GM08714 (cell line): ENCODE measurements around the gene TLR8.

ENCODE experiments used
- H3K4me3 ChIP-seq: fragments of 200-500 bp; sonication (Bioruptor generic); 2 replicates; pipeline ENCODE4 v1.5.1; 2014; ENCODE audit warnings: mild to moderate bottlenecking, low read length, inconsistent platforms
- ZNF274 ChIP-seq: IDR thresholded peaks from 2 replicates; pipeline ENCODE4 v1.6.1; 2012; ENCODE audit warnings: mild to moderate bottlenecking, low read depth, low read length

TLR8 gene

DNA sequence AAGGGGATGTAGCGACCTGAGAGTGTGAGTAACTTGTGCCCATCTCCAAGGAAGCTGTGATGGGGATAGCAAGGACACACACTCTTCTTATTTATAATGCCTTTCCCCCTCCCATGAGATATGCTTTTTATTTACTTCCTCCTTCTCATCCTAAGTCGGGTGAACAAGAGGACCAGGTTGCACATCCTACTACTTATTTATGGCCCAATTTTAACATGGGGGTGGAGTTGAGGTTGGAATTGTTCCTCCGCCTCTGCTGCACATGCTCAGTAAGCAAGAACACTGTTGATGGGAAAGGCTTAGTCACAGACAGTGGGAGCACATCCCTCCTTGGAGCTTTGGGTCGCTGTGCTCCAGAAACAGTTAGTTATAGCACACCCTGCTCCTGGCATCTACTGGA, 15.2 kb upstream of the TLR8 start:
- TF ChIP-seq ZNF274 = no peak
- no peak overlapping the region; the same call in 1 of the 2 replicates for H3K4me3 ChIP-seq

DNA sequence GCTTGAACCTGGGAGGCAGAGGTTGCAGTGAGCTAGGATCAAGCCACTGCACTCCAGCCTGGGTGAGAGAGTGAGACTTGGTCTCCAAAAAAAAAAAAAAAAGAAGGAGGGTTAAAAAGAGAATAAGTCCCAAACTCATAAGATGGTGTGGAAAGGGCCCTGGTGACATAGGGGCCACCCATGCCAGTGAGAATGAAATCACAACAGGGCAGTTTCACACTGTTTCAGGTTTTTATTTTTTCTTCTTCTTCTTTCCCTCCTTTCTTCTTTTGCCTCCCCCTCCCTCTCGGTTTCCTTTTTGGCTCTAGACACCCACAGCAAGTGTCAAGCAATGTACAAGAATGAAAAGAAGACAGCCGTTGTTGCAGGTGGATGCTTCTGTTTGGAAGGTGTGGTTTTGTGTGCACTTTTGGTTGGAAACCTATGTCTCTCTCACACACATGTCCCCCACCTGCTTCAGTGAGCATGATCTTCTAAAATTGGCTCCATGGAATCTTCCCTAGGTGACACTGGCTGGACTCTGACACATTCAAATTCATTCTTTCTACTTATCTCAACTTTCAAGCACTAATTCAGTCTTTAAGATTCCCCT, 14.4 kb upstream of the TLR8 start:
- TF ChIP-seq ZNF274 = no peak
- no peak overlapping the region for H3K4me3 ChIP-seq

DNA sequence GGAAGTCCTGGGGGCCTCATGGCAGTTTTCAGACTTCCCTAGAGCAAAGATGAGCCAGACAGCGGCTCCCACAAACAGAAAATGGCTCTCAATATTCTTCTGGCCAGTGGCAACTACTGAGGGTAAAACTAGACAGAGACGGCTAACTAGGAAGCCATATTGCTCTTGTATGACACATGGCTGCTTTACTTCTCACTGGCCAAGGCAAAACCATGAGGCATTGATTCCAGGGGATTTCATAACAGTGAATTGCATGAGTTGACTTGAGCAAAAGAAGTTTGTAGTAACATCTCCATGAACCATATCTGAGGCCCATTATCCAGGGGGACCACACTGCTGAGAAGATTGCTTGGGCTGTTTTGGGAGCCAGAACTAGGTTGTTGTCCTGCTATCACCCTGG, 13.7 kb upstream of the TLR8 start:
- TF ChIP-seq ZNF274 = no peak
- no peak overlapping the region; the same call in 1 of the 2 replicates for H3K4me3 ChIP-seq

DNA sequence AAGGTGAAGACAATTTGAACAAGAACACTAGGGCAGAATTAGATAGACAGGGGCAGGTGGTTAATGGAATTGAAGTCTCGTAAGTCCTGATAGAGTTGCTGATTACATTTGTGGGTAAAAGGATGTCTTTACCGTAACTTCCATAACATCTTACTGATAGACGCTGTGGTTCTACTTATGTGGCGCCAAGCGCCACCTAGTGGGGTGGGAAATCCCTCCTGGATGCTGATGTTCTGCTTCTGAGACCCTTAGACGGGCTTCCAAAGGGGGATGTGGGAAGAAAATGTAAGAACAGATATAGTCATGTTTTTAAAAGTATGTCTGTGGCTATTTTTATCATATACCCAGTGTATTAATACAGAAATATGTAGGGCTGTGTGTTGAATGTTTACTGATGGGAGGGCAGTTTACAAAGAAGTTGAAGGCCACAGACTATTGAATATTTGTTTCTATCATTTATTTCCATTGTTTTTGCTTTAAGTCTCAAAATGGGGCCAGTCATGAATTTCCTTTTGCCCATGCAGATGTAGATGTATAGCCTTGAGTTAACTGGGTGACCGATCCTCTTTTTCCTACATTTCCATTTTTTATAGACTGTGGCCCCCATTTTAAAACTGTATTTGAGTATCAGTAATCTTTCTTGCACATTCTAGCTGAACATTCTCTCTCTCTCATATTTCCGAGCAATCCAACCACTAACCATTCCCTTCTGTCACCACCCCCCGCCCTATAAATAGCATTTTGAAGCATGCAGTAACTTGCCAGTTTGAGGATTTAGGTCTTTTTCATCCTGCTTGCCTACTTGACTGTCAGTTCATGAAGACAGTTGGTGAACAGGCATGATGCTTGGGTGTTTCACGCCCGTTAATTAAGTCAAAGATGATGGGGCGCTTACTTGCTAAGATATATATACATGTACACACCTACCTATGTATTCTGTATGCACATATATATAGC, 12.1 kb upstream of the TLR8 start:
- TF ChIP-seq ZNF274 = no peak
- no peak overlapping the region for H3K4me3 ChIP-seq

DNA sequence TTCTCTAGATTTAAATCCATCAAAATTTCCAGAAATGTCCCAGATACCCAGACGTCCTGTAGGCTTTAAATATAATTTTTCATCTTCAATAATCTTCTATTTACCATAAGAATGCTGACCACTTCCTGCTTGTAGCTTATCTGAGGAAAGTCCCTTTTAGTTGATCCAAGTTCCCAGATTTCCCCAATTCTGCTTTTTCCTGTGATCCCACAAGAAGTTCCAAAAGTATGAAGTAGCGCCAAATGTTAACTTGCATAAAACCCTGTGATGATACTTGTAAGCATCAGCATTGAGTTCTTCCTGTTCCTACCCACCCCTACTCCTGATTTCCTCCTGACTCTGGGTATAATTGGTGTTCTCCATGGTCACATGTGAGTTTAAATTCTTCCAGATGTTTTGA, 10.6 kb upstream of the TLR8 start:
- no peak overlapping the region for H3K4me3 ChIP-seq
- TF ChIP-seq ZNF274 = no peak

DNA sequence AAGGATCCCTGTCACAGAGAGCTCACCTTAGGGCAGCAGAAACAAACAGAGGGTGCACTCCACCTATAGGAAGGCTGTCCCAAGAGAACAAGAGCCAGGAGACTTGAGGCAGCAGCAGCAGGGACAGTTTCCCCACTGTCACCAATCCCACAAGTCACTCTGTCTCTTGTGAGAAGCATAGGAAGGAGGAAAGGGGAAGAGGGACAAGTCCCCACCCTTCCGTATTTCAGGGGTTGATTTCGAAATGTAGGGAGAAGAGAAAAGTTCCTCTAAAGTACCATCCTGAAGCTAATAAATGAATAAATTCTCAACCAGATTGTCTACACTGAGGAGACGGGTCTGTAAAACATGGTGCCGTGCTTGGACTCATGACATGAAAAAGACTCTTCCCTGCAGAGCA, 9.5 kb upstream of the TLR8 start:
- no peak for TF ChIP-seq ZNF274
- no peak overlapping the region for H3K4me3 ChIP-seq

DNA sequence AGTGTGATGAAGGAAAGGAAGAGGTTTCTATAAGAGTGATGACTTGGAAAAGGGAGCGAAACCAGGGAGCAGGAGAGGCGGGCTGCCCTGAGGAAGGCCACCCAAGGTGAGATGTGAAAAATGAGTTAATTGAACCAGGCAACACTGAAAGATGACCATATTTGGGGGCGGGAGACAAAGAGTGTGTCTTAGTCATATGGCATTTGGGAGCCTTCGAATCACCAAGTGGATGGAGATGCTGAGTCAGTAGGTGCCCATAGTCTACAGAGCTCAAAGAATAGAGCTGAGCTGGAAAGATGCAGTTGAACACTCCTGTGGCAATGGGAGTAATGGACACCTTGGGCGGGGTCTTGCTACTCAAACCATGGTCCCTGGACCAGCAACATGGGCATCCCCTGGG, 8.3 kb upstream of the TLR8 start:
- no peak for TF ChIP-seq ZNF274
- no peak overlapping the region for H3K4me3 ChIP-seq

DNA sequence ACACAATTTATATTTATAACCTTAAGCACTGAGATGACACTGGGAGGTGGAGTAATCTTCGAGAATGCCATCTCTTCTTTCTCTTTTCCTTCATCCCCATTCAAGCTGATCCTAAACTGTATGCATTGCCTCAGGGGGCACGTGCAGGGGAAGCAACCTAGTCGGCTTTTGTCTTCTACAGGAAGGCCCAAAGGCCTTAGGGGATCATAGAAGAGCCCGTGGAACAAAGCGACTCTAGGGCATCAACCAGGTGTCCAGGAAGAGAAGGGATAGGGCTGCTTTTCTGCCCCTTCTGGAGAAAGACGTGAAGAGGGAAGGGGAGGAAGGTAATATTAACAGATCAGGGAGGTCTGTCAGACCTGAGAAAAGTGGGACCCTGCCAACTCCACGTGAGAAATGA, 6.9 kb upstream of the TLR8 start:
- TF ChIP-seq ZNF274 = no peak

DNA sequence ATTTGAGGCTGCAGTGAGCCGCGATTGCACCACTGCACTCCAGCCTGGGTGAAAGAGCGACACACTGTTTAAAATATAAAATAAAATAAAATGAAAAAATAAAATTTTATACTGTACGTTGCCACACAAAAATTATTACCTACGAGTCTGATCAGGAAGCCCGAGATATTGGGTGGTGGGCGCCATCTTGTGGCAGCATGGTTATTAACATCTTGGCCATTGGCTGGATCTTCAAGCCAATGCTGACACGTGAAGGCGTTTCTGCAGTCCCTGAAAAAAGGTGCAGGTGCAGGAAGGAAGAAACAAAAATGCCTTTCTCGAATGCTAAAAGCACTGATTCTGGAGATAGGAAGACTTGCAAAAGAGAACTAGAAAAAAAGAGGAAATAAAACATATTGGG, 4.9 kb upstream of the TLR8 start:
- H3K4me3 ChIP-seq = no peak overlapping the region
- TF ChIP-seq ZNF274 = no peak

More for the DNA sequence above, 6.9 kb upstream of the TLR8 start:
- no peak overlapping the region for H3K4me3 ChIP-seq

DNA sequence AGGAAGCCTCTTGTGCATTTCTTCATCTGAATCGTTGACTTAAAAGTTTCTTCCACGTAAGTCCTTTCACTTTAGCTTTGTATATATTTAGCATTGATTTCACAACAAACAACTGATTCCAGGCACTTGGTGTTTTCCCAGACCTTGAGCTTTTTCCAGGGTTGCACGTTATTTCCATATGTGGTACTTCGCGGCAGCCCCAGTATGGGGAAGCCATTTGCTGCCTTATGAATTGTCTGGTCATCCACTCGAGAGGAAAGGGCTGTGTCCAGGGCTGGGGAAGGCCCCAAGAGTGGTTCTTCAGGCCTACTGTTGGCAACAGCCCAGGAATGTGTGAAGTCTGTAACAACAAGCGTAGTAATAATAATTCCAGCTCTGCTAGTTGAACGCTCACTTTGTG, 2.8 kb upstream of the TLR8 start:
- no peak overlapping the region for H3K4me3 ChIP-seq
- TF ChIP-seq ZNF274 = no peak

DNA sequence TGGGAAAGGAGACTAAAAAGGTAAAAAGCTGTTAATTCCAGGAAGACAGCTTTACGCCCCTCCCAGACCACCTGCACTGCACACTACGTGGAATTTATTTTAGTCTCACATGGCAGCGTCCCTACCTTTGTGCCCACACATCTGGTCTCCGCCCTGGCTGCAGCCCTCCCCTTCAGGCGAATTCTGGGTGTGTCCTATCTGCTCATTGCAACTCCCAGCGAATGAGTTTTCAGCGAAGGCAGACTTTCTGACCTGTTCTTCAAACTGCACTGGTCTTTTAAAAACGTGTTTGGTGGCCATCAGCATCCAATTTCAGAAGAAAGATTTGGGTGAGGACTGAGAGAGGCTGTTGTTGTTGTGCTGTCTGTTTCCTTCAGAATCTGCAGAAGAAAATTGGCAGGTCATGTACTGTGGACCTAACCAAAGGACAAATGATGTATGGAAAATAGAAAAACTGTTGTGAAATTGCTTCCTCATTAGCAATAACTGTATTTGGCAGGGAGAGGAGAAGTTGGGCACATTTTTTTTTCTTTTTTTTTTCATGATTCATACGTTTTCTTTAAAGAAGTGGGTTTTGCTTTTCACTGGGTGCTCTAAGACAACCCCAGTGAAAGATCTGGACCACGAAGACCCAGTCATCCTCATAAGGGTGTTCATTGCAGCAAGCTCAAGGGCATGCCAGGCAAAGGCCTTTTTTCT, 4.2 kb downstream of the TLR8 start:
- H3K4me3 ChIP-seq = no peak overlapping the region
- TF ChIP-seq ZNF274 = no peak

DNA sequence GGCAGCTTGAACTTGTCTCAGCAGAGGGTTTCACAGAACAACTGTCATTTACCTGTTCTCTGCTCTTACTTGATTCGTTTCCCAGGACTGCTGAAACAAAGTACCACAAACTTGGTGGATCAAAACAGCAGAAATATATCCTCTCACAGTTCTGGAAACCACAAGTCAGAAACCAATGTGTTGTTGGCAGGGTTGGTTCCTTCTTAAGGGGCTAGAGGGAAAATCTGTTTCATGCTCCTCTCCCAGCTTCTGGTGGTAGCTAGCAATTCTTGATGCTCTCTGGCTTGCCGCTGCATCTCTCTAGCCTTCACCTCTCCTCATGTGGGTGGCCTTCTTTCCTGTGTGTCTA, 4.7 kb downstream of the TLR8 start:
- no peak overlapping the region for H3K4me3 ChIP-seq
- TF ChIP-seq ZNF274 = no peak

DNA sequence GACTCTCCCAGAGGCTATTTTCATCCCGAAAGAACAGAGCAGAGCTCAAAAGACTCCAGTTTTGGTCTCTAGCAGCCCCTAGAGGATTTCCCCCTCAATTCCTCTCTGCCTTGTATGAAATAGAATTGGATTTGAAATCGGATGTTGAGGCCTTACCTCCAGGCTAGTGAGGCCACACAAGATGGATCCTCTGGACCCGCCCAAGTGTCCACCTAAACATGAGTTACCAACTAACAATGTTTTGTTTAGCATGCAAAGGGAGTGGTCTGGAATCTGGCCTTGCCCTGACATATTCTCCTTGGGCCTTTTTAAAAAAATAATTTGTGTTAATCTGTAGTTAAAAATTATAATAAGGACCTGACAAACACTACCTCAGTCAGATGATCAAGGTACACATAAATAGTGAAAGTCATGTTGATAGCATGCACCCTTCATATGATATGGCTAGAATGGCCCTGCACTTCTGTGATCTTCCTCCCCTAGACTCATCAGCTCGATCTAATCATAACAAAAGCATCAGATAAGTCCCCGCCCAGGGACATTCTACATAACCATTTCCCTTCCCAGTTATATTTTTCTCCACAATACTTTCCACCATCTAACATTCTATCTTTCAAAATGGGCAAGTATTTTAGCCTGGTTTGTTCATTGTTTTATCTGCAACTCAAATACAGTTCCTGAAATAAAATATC, 6.5 kb downstream of the TLR8 start:
- no peak overlapping the region for H3K4me3 ChIP-seq
- no peak for TF ChIP-seq ZNF274

DNA sequence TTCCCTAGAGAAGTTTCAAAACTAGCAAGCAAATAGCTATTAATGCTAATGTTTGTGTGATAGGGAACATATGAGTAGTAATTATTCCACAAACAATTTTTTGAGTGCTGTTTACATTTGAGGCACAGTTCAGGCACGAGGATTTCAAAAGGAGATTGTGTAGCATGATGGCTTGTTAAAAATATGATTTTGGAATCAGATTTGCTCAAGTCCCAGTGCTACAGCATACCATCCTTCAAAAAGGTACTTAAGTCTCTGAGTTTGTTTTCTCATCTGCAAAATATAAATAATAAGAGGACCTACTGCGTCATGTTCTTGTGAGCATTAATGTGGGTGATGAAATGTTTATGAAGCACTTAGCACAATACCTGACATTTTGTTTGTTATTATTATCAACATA, 11.3 kb downstream of the TLR8 start:
- no peak for TF ChIP-seq ZNF274

More for the DNA sequence above, 11.3 kb downstream of the TLR8 start:
- H3K4me3 ChIP-seq = no peak overlapping the region
